ENCODE results near the gene SLC2A11. TPM values are rescaled to one million over a fixed set of nuclear protein-coding genes. Genes with fewer than 3 reads are reported as not detected.

SLC2A11 gene, protein sequence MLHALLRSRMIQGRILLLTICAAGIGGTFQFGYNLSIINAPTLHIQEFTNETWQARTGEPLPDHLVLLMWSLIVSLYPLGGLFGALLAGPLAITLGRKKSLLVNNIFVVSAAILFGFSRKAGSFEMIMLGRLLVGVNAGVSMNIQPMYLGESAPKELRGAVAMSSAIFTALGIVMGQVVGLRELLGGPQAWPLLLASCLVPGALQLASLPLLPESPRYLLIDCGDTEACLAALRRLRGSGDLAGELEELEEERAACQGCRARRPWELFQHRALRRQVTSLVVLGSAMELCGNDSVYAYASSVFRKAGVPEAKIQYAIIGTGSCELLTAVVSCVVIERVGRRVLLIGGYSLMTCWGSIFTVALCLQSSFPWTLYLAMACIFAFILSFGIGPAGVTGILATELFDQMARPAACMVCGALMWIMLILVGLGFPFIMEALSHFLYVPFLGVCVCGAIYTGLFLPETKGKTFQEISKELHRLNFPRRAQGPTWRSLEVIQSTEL
- total RNA-seq: 9.5 and 9.8 TPM in 2 replicates

DNA sequence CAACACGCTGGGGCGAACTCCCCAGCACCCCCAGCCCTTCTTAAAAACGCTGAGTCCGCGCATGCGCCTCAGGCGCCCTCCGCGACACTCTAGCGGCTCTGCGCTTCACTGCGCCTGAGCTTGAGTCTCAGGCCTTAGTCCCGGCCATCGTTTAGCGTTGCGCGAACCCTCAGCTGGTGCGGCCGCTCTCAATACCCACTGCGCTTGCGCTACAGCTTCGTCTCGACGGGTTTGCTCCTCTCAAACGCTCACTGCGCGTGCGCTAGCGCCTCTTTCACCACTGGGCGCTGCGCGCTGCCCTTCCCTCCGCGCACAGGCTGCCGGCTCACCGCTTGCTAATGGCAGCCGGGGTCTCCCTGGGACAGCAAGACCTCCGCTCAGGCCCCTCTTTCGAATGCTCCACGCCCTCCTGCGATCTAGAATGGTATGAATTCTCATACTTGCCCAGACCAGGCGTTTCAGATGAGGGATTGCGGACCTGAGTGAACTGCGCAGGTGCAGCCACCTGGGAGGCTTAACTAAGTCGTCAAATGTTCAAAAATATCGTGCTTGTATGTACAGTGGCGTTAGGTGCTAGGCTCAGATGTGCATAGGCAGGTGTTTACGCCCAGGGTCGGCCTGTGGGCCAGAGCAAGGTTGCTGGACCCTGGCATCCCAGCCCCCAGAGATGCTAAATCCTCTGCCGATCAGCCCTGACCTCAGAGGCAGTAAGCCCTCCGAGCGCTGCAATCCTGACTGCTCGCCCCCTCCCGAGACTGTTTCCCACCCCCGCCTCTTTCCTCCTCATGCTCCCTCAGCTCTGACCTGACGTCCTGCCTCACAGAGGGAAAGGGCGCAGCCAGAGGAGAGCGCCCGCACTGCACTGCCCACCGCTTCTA lies at the start of gene SLC2A11:
Gene SLC2A11, plus strand, starts transcription at position 270 of the 878 bp plus-strand sequence. Its CDS starts 125 bp downstream, at position 395.

DNA sequence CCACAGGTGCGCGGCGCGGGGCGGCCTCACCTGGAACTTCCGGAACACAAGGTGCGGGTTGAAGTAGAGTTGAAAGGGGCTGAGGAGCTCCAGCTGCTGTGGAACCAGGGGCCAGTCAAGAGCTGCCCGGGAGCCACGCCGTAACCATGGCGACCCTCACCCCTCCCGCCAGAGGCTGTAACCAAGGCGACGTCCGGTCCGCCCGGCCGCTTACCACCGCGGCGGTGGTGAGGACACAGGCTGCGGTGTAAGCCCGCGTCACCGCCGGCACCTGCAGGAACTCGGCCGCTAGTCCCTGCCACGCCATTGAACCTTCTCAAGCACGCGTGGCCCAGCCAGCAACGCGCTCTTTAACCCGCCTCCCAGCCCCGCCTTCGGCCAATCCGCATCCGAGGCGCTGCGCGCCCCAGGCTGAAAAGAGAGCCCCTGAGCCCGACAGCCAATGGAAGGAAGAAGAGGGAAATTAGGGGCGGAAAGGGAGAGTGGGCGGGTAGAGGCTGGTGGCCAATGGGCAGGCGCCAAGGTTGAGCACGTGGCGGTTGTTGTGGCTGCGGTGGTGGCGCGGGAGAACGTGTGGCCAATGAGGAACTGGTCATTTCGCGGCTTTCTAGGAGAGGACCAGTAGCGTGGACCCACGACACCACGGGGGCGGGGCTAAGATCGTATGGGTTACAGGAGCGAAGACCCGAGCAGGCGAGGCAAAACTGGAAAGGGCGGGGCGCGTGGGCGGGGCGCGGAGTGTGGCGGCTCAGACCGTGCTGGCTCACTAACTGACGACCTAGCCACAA lies 18.8 kb upstream of the SLC2A11 start, which contains the start of gene DERL3:
Gene DERL3, minus strand, starts transcription at position 326 of the 788 bp plus-strand sequence. Its CDS starts 19 bp downstream, at position 307.

DNA sequence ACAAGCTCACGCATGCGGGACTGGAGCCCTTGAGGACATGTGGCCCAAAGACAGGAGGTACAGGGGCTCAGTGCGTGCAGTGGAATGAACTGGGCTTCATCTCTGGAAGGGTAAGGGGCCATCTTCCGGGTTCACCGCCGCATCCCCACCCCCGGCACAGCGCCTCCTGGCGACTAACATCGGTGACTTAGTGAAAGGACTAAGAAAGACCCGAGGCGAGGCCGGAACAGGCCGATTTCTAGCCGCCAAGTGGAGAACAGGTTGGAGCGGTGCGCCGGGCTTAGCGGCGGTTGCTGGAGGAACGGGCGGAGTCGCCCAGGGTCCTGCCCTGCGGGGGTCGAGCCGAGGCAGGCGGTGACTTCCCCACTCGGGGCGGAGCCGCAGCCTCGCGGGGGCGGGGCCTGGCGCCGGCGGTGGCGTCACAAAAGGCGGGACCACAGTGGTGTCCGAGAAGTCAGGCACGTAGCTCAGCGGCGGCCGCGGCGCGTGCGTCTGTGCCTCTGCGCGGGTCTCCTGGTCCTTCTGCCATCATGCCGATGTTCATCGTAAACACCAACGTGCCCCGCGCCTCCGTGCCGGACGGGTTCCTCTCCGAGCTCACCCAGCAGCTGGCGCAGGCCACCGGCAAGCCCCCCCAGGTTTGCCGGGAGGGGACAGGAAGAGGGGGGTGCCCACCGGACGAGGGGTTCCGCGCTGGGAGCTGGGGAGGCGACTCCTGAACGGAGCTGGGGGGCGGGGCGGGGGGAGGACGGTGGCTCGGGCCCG lies 36.5 kb downstream of the SLC2A11 start, which contains the start of gene MIF:
Gene MIF, plus strand, starts transcription at position 439 of the 765 bp plus-strand sequence. Its CDS starts 92 bp downstream, at position 531.

Small RNA genes within 50 kb of the gene (small RNA-seq; reads per million reads assigned to genes)
- not detected for gene RN7SL268P

Other genes starting within 250 kb of the SLC2A11 start
- not detected in 2 replicates for gene DRICH1, start 225.6 kb upstream of the SLC2A11 start, total RNA-seq
- gene RGL4, start 166.9 kb upstream of the SLC2A11 start, total RNA-seq: not detected in 2 replicates
- gene ZNF70, start 106.8 kb upstream of the SLC2A11 start, total RNA-seq: 5.1 and 6.5 TPM in 2 replicates
- gene VPREB3, start 103.5 kb upstream of the SLC2A11 start, total RNA-seq: not detected in 2 replicates
- 0.39 and 0.54 TPM in 2 replicates for gene C22orf15, start 94.9 kb upstream of the SLC2A11 start, total RNA-seq
- 0.87 and 4.7 TPM in 2 replicates for gene CHCHD10, start 89.9 kb upstream of the SLC2A11 start, total RNA-seq
- 3.7 and 5.9 TPM in 2 replicates for gene MMP11, start 85.0 kb upstream of the SLC2A11 start, total RNA-seq
- gene SMARCB1, start 70.9 kb upstream of the SLC2A11 start, total RNA-seq: 70.7 and 109 TPM in 2 replicates
- 1.3 and 1.6 TPM in 2 replicates for gene DERL3, start 18.9 kb upstream of the SLC2A11 start, total RNA-seq
- 210 and 316 TPM in 2 replicates for gene MIF, start 36.5 kb downstream of the SLC2A11 start, total RNA-seq
- gene GSTT2B, start 103.3 kb downstream of the SLC2A11 start, total RNA-seq: 0.39 and 2.6 TPM in 2 replicates
- 1.6 and 9.8 TPM in 2 replicates for gene DDTL, start 109.0 kb downstream of the SLC2A11 start, total RNA-seq
- gene DDT, start 116.6 kb downstream of the SLC2A11 start, total RNA-seq: 63.6 and 80.0 TPM in 2 replicates
- gene GSTT2, start 122.3 kb downstream of the SLC2A11 start, total RNA-seq: 0.79 and 3.7 TPM in 2 replicates
- not detected in 2 replicates for gene GSTT4, start 147.6 kb downstream of the SLC2A11 start, total RNA-seq
- gene CABIN1, start 153.4 kb downstream of the SLC2A11 start, total RNA-seq: 38.2 and 43.6 TPM in 2 replicates